ENCODE results near the gene CCDC30.

GRCh38 chr1:42453386-42453785 is 9.7 kb upstream of the CCDC30 start:
- no peak for TF ChIP-seq CTCF (IDR thresholded peaks at IDR 0.05; ENCODE audit: low read depth, low read length)
- TF ChIP-seq EZH2phosphoT487 (IDR thresholded peaks at IDR 0.05; ENCODE audit: low read depth) = no peak
